H7 (cell line): Measurements from ENCODE around the gene SOX5. TPM values are rescaled to one million over a fixed set of nuclear protein-coding genes. Genes with fewer than 3 reads are reported as not detected.
A peak's percentile ranks its signal among the peaks of the same experiment; 100 is the strongest.

Source experiments
- DNase-seq: peaks from one replicate; pipeline ENCODE4 v3.0.0; 2012
- H3K27me3 ChIP-seq: 2 replicates; pipeline ENCODE4 v1.6.0; 2011; ENCODE audit warnings: mild to moderate bottlenecking, low read length; ENCODE audit not compliant: control insufficient read depth, insufficient read depth
- H3K36me3 ChIP-seq: replicated peaks from 2 replicates; pipeline ENCODE4 v1.5.1; 2011; ENCODE audit warnings: low read length; ENCODE audit not compliant: control insufficient read depth, insufficient read depth
- H3K4me3 ChIP-seq: 2 replicates; pipeline ENCODE4 v1.5.1; 2011; ENCODE audit warnings: low read depth, mild to moderate bottlenecking, control low read depth, low read length, moderate library complexity; ENCODE audit not compliant: insufficient read depth
- total RNA-seq: library from RNA; depleted of rRNA; stranded (reverse); fragments of >200 nt; shearing (Covaris generic); gene quantifications from 2 replicates; pipeline ENCODE4 v1.2.3, GENCODE V29; 2014

The SOX5 gene
- total RNA-seq, 1 experiment from 2014 or later, result 3.3 TPM

- H3K36me3 ChIP-seq, result no peaks in the 10 kb centered on the region
- H3K27me3 ChIP-seq, result no peaks in the 10 kb centered on the region
- no peak for DNase-seq
- H3K4me3 ChIP-seq, result no peak overlapping the region
Measured at GRCh38 chr12:23687947-23688346, 261.5 kb downstream of the SOX5 start.

GRCh38 chr12:23686095-23686494 lies 263.4 kb downstream of the SOX5 start:
- Histone ChIP-seq H3K36me3 (no peaks in the 10 kb centered on the region), H3K27me3 (no peaks in the 10 kb centered on the region), H3K4me3 (no peak overlapping the region)
- DNase-seq, result no peak

DNA sequence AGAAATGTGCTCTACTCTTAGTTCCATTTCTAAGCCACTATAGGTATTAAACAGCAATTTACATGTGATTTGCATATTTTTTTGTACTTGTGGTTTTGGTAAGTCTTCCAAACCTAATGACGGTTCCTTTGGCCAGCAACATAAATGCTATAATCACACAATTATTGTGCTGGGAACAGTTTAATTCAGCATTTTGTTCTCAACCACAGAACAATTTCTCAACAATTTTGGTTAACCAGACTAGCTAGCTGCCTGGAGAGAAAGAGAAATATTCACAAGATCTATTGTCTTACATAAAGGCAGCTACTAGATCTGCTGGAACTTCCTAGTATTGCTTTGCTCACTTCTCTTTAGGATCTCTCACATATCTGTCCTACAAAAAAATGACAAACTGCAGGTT lies 265.3 kb downstream of the SOX5 start:
- H3K27me3 ChIP-seq, result no peaks in the 10 kb centered on the region
- no peak overlapping the region for H3K4me3 ChIP-seq
- no peaks in the 10 kb centered on the region for H3K36me3 ChIP-seq
- no peak for DNase-seq

GRCh38 chr12:23681237-23681636 lies 268.2 kb downstream of the SOX5 start:
- no peak for DNase-seq

GRCh38 chr12:23674064-23674463 lies 275.4 kb downstream of the SOX5 start:
- no peak for DNase-seq
- H3K27me3 ChIP-seq, result no peaks in the 10 kb centered on the region
- H3K36me3 ChIP-seq, result no peaks in the 10 kb centered on the region
- no peak overlapping the region for H3K4me3 ChIP-seq

More at GRCh38 chr12:23681237-23681636, 268.2 kb downstream of the SOX5 start:
- Histone ChIP-seq H3K27me3 (no peaks in the 10 kb centered on the region), H3K36me3 (no peaks in the 10 kb centered on the region), H3K4me3 (no peak overlapping the region)

GRCh38 chr12:23671881-23672280 lies 277.6 kb downstream of the SOX5 start:
- Histone ChIP-seq H3K4me3 (no peak overlapping the region), H3K36me3 (no peaks in the 10 kb centered on the region), H3K27me3 (no peaks in the 10 kb centered on the region)
- no peak for DNase-seq

- H3K27me3 ChIP-seq, result no peaks in the 10 kb centered on the region
- no peak overlapping the region for H3K4me3 ChIP-seq
- H3K36me3 ChIP-seq, result no peaks in the 10 kb centered on the region
- no peak for DNase-seq
Measured at GRCh38 chr12:23670684-23671083, 278.8 kb downstream of the SOX5 start.

- DNase-seq, result no peak
- no peaks in the 10 kb centered on the region for H3K27me3 ChIP-seq
- H3K4me3 ChIP-seq, result no peak overlapping the region
- H3K36me3 ChIP-seq, result no peaks in the 10 kb centered on the region
Measured at GRCh38 chr12:23669691-23670090, 279.8 kb downstream of the SOX5 start.

DNA sequence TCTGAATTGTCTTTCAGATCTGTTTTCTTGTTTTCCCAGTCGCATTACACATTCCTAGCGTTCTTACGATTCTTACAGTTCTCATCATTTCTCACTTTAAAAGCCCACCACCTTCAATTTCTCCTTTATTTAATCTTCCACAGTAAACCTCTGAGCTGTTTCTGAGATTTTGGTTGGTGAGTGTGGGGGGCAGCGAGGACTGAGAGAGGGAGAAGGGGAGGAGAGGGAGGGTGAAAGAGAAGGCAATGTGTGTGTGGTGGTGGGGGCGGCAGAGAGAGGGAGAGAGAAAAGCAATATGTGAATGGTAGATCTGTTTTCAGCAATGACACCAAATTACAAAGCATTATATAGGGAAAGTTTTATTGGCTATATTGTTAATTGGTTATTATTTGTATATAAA lies 282.6 kb downstream of the SOX5 start:
- no peaks in the 10 kb centered on the region for H3K36me3 ChIP-seq
- no peak overlapping the region for H3K4me3 ChIP-seq
- no peak for DNase-seq
- no peaks in the 10 kb centered on the region for H3K27me3 ChIP-seq

GRCh38 chr12:23662966-23663365 lies 286.5 kb downstream of the SOX5 start:
- Histone ChIP-seq H3K4me3 (no peak overlapping the region), H3K27me3 (no peaks in the 10 kb centered on the region), H3K36me3 (no peaks in the 10 kb centered on the region)
- DNase-seq, result no peak

GRCh38 chr12:23659131-23659530 lies 290.3 kb downstream of the SOX5 start:
- DNase-seq, result no peak
- no peaks in the 10 kb centered on the region for H3K36me3 ChIP-seq
- H3K27me3 ChIP-seq, result no peaks in the 10 kb centered on the region
- H3K4me3 ChIP-seq, result no peak overlapping the region

DNA sequence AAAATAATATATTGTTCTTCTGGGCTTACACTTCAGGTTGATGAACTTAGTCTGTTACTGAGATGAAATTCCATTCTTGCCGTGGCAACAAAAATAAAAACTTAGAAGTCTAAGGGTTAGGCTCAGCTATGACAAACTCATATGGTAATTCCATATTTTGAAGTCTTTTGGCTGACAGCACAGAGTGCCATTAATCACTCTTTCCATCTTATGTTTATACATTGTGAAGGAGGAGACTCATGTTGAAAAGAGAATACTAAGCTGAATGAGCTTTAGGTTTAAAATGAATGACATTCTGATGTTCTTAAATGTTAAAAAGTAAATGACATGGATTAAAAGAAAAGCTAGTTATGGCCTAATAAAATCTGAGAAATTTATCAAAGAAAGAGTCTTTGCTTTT lies 291.9 kb downstream of the SOX5 start:
- no peaks in the 10 kb centered on the region for H3K36me3 ChIP-seq
- DNase-seq, result no peak
- no peaks in the 10 kb centered on the region for H3K27me3 ChIP-seq
- H3K4me3 ChIP-seq, result no peak overlapping the region

DNA sequence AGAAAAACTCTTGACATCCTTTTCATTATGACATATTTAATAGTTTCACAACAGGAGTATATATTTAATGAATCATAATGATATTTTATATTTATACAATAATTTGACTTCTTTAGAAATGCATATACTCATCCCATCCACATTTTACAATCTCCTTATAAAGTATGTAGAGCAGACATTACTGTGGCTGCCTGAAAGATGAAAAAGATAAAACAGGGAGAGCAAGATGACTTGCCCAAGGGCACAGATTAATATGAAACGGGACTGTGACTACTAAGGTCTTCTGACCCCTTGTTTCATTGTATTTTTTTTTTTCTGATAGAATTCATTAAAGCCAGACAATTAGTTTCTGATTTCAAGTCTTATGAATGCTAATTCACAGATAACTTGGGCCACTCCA lies 293.6 kb downstream of the SOX5 start:
- no peak for DNase-seq
- Histone ChIP-seq H3K4me3 (no peak overlapping the region), H3K27me3 (no peaks in the 10 kb centered on the region), H3K36me3 (no peaks in the 10 kb centered on the region)

- Histone ChIP-seq H3K4me3 (no peak overlapping the region), H3K27me3 (no peaks in the 10 kb centered on the region)
- no peak for DNase-seq
Measured at GRCh38 chr12:23655112-23655511, 294.4 kb downstream of the SOX5 start.

GRCh38 chr12:23648546-23648945 lies 300.9 kb downstream of the SOX5 start:
- Histone ChIP-seq H3K36me3 (no peaks in the 10 kb centered on the region), H3K4me3 (no peak overlapping the region), H3K27me3 (no peaks in the 10 kb centered on the region)
- no peak for DNase-seq

More at GRCh38 chr12:23655112-23655511, 294.4 kb downstream of the SOX5 start:
- no peaks in the 10 kb centered on the region for H3K36me3 ChIP-seq

DNA sequence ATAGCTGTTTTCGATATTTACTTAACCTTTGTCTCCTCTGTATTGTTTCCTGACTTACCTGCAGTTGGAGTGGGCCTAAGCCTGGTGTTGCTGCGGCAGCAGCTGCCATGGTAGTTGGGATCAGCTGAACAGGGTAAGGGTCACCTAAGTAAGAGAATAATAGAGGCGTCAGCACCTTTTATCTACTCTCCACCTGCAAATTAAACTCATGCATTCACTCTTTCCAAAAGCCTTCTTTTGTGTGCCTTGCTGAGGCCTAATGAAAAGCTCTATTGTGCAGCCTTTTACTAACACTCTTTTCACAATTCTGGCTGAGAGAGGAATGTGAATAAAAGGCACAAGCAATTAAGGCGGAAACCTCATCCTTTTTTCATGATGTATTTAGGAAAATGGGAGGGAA lies 308.7 kb downstream of the SOX5 start:
- Histone ChIP-seq H3K27me3 (no peaks in the 10 kb centered on the region), H3K36me3 (no peaks in the 10 kb centered on the region), H3K4me3 (no peak overlapping the region)
- DNase-seq, result peak; percentile 15
